Eye (tissue), 1 donor: ENCODE results near the gene STK38.
"Not testable (repeated sequence)": the region's sequence is repeated elsewhere in the genome, so short reads cannot be mapped to it uniquely, and the experiment has no call there.

Experiments
- DNase-seq: peaks from one replicate; pipeline ENCODE4 v3.0.0-alpha.2; 2015

STK38 gene

DNA sequence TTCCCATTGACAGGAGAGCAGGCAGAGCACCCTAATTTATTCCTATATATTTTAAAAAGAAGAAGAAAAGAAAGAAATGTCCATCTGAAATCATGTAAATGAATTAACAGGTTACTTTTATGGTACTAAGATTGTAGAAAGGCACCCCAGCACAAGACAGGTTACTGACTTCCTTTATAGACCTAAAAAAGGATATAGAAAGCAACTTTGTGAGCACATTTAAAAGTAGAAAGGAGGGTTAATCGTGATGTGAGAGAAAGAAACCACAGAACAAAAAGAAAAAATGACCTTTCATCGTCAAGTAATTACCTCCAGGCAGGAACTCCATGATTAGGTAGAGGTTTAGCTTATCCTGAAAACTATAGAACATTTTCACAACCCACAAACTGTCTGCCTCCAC lies 29.9 kb downstream of the STK38 start:
- DNase-seq = no peak

GRCh38 chr6:36516988-36517387 lies 30.3 kb downstream of the STK38 start:
- no peak for DNase-seq

- DNase-seq = no peak
These were observed 30.7 kb downstream of the STK38 start for GRCh38 chr6:36516559-36516958.

- no peak for DNase-seq
These were observed 31.4 kb downstream of the STK38 start for GRCh38 chr6:36515844-36516243.

GRCh38 chr6:36514554-36515456 lies 32.5 kb downstream of the STK38 start:
- no peak for DNase-seq

GRCh38 chr6:36510365-36510764 lies 36.9 kb downstream of the STK38 start:
- no peak for DNase-seq

GRCh38 chr6:36508532-36508931 lies 38.7 kb downstream of the STK38 start:
- DNase-seq = no peak

DNA sequence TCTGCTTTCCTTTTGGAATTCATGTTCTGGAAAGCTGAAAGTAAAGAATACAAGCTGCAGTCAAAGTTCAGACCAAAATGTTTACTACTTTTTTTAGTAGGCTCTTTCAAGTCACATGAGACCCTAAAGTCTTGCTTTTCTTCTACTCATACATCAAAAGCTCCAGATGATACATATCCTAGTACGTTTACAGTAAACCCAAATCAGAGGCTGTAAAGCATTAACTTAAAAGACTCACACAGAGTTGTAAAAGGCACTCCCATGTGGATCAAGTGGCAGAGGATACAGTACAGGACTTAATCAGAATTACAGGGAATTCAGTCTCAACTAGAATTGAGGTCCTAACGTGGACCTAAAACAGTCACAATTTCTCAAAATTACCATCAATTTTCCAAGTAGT lies 40.7 kb downstream of the STK38 start:
- no peak for DNase-seq

GRCh38 chr6:36505744-36506534 lies 41.3 kb downstream of the STK38 start:
- DNase-seq = no peak

DNA sequence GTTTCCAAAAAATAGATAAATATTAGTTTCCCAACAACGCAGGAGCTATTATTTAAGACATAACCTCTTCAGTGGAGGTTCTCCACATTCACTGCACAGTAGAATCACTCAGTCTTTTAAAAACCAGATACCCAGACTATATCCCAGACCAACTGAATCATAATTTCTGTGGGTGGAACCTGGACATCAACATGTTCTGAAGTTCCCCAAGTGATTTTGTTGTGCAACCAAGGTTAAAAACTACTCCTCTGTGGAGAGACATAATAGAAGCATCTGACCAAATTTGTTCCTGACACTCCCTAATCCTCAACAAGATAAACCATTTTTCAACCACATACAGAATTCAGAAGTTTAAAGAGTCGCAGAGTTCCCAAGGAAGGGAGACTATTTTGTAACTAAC lies 42.3 kb downstream of the STK38 start:
- no peak for DNase-seq

GRCh38 chr6:36504181-36504580 lies 43.1 kb downstream of the STK38 start:
- no peak for DNase-seq

DNA sequence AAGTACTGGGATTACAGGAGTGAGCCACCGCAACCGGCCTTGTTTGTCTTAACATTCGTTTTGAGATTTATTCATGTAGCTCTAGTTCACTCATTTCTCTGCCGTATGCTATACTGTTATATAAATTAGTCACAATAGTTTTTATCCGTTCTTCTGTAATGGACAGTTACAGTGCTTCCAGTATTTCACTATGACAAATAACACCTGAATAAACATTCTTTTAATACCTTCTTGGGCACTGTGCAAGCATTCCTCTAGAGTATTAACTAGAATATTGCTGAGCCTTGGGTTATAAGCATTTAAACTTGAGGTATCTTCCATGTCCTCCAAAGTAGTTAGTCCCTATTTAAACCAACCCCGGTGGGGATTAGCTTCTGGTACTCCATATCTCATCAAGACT lies 45.6 kb downstream of the STK38 start:
- DNase-seq = no peak

DNA sequence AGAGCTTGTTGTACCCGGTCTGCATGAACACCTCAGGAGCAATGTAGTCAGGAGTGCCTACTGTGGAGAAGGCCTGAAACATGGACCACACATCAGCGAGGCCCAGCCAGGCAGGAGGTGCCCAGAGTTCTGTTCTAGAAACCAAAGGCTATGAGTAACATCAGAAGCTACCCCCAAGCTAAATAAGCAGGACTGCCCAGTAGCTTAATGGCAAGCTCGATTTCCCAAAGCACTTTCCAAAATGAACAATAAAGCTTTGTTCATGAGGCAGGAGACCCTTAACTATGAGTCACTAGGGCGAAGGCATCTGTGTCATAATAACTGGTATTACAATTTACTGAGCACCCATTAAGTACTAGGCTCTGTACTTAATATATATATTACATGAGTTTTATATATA lies 47.4 kb downstream of the STK38 start:
- no peak for DNase-seq

GRCh38 chr6:36495086-36495485 lies 52.2 kb downstream of the STK38 start:
- DNase-seq = no peak

- no peak for DNase-seq
These were observed 53.4 kb downstream of the STK38 start for GRCh38 chr6:36493859-36494258.

DNA sequence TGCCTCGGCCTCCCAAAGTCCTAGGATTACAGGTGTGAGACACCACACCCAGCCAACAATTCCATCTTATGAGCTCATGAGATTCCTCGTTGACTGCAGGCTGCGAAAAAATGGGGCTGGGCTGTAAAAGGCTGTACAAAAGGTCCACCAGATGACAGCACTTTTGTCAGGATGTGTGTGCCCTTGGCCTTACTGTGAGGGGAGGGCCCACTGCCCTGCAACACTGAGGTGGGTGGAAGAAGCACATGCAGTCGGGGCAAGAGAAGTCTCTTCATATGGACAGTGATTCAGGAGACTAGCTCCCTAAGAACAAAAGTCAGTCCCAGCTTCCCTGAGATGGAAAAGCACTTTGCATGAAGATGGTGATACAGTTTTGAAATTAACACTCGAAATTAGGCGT lies 54.0 kb downstream of the STK38 start:
- DNase-seq = no peak

DNA sequence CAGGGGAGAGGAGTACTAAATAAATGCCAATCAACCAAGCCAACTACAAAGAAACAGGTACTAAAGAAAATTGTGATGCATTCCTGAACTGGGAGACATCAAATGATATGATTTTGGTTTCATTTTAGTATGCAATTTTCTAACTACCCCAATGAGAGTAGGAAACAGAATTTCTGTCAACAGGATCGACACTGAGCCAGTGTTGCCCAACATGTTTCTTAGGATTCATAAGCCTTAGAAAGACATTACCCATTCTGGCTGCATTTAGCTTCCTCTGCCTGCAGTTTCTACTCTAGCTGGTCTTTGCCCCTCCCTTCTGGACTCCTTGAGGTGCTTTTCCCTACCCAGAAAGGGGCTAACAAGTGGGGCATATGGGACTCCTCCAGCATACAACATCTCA lies 54.7 kb downstream of the STK38 start:
- no peak for DNase-seq

- DNase-seq = no peak
These were observed 55.2 kb downstream of the STK38 start for GRCh38 chr6:36492092-36492491.

DNA sequence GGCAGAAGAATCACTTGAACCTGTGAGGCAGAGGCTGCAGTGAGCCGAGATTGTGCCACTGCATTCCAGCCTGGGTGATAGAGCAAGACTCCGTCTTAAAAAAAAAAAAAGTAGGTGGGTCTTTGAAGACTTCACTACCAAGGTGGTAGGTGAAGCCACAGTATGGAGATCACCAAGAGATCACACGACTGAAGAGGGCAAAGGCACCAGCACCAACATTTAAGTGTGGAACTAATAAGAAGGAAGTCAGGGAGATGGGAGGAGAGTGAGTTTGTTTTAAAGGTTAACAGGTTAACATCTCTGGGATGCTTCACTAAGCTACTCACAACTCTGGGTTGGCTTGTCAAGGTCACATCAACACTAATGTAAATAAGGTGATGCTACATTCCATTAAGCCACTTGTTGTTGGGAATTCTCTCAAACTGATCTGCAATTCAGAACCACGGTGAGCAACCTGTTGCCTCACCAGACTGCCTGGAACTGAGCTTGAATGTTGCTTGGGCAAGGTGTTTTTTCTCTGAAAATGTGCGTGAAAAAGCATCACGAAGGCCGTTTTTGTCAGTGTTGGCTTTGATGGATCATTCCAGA lies 55.8 kb downstream of the STK38 start:
- DNase-seq = no peak

DNA sequence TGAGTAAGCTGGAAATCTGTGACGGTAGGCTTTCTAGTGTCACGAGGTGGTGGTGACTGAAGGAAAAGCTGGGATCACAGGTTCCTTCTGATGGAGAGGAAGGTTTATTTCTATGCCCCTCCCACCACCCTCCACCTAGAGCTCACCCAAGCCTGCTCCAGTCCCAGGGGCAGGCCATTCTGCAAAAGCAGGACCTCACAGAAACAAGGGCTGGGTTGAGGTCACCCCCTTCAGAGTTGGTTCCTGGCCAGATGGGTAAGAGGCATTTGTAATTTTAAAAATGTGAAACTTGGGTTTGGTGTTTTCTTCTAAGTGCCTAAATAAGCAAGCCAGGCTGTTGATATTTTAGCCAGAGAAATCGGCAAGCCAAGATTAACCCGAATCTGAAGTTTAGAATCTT lies 57.9 kb downstream of the STK38 start:
- DNase-seq = no peak

GRCh38 chr6:36488221-36488620 lies 59.1 kb downstream of the STK38 start:
- no peak for DNase-seq

GRCh38 chr6:36487698-36488097 lies 59.6 kb downstream of the STK38 start:
- DNase-seq = no peak

- DNase-seq = no peak
These were observed 62.5 kb downstream of the STK38 start for GRCh38 chr6:36484736-36485135.

DNA sequence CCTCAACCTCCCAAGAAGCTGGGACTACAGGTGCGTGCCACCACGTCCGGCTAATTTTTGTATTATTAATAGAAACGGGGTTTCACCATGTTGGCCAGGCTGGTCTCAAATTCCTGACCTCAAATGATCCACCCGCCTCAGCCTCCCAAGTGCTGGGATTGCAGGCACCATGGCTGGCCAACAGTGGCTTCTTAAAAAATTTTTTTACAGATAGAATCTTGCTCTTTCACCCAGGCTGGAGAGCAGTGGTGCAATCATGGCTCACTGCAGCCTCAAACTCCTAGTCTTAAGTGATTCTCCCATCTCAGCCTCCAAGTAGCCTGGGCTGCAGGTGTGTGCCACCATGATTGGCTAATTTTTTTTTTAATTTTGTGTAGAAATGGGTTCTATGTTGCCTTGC lies 64.0 kb downstream of the STK38 start:
- DNase-seq = not testable (repeated sequence)
